ENCODE results near the gene CASP6.

DNA sequence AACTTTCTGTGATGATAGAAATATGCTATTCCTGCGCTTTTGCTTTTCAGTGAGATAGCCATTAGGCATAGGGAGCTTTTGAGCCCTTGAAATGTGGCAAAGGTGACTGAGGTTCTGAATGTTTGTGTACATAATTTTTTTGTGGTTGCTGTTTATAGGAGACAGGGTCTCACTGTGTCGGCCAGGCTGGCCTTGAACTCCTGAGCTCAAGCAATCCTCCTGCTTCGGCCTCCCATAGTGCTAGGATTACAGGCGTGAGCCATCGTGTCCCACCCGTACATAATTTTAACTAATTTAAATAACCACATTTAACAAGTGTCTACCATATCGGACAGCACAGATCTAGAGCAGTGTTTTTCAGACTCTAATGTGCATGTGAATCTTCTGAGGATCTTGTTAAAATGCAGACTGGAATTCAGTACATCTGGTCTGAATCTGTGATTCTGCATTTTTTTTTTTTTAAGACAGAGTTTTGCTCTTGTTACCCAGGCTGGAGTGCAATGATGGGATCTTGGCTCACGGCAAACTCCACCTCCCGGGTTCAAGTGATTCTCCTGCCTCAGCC, 45.3 kb downstream of the CASP6 start:
- TF ChIP-seq, protein P1, sequence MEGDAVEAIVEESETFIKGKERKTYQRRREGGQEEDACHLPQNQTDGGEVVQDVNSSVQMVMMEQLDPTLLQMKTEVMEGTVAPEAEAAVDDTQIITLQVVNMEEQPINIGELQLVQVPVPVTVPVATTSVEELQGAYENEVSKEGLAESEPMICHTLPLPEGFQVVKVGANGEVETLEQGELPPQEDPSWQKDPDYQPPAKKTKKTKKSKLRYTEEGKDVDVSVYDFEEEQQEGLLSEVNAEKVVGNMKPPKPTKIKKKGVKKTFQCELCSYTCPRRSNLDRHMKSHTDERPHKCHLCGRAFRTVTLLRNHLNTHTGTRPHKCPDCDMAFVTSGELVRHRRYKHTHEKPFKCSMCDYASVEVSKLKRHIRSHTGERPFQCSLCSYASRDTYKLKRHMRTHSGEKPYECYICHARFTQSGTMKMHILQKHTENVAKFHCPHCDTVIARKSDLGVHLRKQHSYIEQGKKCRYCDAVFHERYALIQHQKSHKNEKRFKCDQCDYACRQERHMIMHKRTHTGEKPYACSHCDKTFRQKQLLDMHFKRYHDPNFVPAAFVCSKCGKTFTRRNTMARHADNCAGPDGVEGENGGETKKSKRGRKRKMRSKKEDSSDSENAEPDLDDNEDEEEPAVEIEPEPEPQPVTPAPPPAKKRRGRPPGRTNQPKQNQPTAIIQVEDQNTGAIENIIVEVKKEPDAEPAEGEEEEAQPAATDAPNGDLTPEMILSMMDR (conservative IDR thresholded peaks at IDR 0.05; ENCODE audit: low read length) = no peak
- TF ChIP-seq EZH2phosphoT487 (IDR thresholded peaks at IDR 0.05; ENCODE audit: borderline replicate concordance, low read depth, low read length) = no peak
